Measurements from ENCODE around the gene OR10K1. TPM values are rescaled to one million over a fixed set of nuclear protein-coding genes. Genes with fewer than 3 reads are reported as not detected.

Gene OR10K1, protein sequence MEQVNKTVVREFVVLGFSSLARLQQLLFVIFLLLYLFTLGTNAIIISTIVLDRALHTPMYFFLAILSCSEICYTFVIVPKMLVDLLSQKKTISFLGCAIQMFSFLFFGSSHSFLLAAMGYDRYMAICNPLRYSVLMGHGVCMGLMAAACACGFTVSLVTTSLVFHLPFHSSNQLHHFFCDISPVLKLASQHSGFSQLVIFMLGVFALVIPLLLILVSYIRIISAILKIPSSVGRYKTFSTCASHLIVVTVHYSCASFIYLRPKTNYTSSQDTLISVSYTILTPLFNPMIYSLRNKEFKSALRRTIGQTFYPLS
- total RNA-seq (not detected in 2 replicates), polyA plus RNA-seq (not detected in 2 replicates)

DNA sequence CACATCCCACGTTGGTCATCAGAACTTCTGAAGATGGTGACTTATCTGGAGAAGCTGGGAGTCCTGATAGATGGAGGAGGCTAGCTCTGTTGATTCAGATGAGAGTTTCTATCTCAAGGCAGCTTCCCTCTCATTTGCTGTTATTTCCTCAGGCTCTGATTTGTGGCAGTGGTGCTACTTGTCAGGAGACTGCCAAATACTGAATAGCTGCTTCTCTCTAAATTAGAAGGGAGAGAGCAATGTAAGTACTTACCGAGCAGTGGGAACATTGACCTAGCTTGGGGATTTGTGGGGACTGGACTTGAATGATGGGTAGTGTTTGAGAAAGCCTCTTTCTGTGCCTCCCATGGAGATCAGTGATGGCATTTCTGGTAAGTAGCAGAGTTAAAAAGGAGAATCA is at the start of gene OR10K1:
Gene OR10K1, plus strand, starts transcription at position 301 of the 400 bp plus-strand sequence. CDS start 3,728 bp downstream, outside the sequence.
- H3K4me1 ChIP-seq (ENCODE audit: low read depth) = no peaks in the 10 kb centered on the region
- TF ChIP-seq, protein P1, sequence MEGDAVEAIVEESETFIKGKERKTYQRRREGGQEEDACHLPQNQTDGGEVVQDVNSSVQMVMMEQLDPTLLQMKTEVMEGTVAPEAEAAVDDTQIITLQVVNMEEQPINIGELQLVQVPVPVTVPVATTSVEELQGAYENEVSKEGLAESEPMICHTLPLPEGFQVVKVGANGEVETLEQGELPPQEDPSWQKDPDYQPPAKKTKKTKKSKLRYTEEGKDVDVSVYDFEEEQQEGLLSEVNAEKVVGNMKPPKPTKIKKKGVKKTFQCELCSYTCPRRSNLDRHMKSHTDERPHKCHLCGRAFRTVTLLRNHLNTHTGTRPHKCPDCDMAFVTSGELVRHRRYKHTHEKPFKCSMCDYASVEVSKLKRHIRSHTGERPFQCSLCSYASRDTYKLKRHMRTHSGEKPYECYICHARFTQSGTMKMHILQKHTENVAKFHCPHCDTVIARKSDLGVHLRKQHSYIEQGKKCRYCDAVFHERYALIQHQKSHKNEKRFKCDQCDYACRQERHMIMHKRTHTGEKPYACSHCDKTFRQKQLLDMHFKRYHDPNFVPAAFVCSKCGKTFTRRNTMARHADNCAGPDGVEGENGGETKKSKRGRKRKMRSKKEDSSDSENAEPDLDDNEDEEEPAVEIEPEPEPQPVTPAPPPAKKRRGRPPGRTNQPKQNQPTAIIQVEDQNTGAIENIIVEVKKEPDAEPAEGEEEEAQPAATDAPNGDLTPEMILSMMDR (IDR thresholded peaks at IDR 0.05; ENCODE audit: low read depth, low read length) = no peak
- no peaks in the 10 kb centered on the region for H3K9me3 ChIP-seq (ENCODE audit: low read depth)
- H3K27me3 ChIP-seq = no peaks in the 10 kb centered on the region
- H3K4me3 ChIP-seq = no peak within 1 kb of the TSS
- DNase-seq (ENCODE audit: low read depth in 1 of 2, low spot score in 1 of 2) = no peak
- H3K27ac ChIP-seq = no peak within 1 kb of the TSS
- no peaks in the 10 kb centered on the region for H3K36me3 ChIP-seq

DNA sequence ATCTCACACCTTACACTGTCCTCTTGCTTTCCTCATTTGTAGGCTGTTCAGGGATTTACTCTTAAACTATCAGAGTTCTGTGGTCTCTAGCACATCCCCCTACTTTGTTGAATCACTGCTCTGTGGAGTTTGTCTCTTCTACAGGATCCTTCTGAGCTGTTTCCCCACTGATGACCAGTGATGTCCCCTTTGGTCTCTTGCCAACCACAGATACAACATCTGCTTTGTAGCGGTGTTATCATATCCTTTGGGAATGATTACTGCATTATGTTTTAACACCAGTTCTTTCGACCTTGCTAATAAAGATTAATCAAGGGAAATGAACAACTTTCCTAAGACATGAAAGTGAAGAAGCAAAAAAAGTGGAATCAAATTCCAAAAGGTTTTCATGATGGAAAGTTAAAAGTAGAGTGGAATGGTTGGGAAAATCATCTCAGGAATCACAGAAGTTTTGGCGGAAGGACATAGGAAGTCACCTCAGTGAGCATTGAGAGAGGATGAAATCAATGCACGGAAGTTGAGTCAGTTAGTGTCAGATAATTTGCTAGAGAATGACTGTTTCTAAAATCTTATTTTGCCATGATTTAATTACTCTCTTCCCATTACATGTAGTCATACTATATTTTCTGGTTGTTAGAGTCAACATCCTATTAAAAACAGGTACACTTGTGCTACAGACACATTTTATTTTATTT is 46.8 kb upstream of the OR10K1 start:
- no peaks in the 10 kb centered on the region for H3K4me1 ChIP-seq (ENCODE audit: low read depth)
- no peak overlapping the region for H3K27ac ChIP-seq
- no peaks in the 10 kb centered on the region for H3K36me3 ChIP-seq
- DNase-seq (ENCODE audit: low read depth in 1 of 2, low spot score in 1 of 2) = no peak
- TF ChIP-seq, protein P1 (IDR thresholded peaks at IDR 0.05; ENCODE audit: low read depth, low read length) = no peak
- no peaks in the 10 kb centered on the region for H3K27me3 ChIP-seq
- no peak overlapping the region for H3K4me3 ChIP-seq
- H3K9me3 ChIP-seq (ENCODE audit: low read depth) = no peaks in the 10 kb centered on the region

DNA sequence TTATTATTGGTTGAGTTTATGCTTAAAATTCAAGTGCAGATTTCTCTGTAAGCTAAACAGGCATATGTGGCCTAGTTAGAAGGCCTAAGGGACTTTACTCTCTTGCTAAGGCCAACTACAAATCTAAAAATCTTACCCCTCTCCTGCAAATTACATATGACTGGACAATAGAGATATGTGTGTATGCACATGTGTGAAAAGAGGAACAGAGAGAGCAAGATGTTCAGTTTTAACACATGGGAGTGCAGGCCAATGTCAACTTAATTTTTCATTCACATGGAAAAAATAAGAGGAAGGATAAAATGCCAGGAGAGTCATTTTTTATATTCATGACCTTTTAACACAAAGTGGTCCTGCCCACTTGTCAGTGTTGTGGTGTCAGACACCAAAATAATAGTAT is 44.0 kb upstream of the OR10K1 start:
- Histone ChIP-seq H3K4me3 (no peak overlapping the region), H3K4me1 (ENCODE audit: low read depth) (no peaks in the 10 kb centered on the region), H3K27me3 (no peaks in the 10 kb centered on the region), H3K9me3 (ENCODE audit: low read depth) (no peaks in the 10 kb centered on the region), H3K36me3 (no peaks in the 10 kb centered on the region), H3K27ac (no peak overlapping the region)
- TF ChIP-seq, protein P1 (IDR thresholded peaks at IDR 0.05; ENCODE audit: low read depth, low read length) = no peak
- no peak for DNase-seq (ENCODE audit: low read depth in 1 of 2, low spot score in 1 of 2)

DNA sequence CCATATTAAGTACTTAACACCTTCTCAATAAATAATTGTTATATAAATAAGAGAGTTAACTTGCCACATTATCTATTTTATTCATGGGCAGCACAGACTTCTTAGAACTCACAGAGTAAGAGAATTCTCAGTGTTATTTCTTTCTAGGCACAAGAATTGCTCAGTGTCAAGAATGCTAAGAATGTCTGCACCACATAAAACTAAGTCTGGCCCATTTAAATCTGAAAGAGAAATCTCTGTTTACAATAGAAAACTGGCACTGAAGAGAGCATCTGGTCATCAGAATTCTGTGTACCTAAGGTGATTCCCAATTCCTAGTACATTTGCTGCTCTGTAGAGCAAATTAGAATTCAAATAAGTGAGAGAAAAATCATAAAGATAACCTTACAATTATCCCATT is 39.4 kb upstream of the OR10K1 start:
- H3K27ac ChIP-seq = no peak overlapping the region
- TF ChIP-seq, protein P1 (IDR thresholded peaks at IDR 0.05; ENCODE audit: low read depth, low read length) = no peak
- DNase-seq (ENCODE audit: low read depth in 1 of 2, low spot score in 1 of 2) = no peak
- no peaks in the 10 kb centered on the region for H3K4me1 ChIP-seq (ENCODE audit: low read depth)
- H3K36me3 ChIP-seq = no peaks in the 10 kb centered on the region
- no peaks in the 10 kb centered on the region for H3K9me3 ChIP-seq (ENCODE audit: low read depth)
- H3K27me3 ChIP-seq = no peaks in the 10 kb centered on the region
- no peak overlapping the region for H3K4me3 ChIP-seq

DNA sequence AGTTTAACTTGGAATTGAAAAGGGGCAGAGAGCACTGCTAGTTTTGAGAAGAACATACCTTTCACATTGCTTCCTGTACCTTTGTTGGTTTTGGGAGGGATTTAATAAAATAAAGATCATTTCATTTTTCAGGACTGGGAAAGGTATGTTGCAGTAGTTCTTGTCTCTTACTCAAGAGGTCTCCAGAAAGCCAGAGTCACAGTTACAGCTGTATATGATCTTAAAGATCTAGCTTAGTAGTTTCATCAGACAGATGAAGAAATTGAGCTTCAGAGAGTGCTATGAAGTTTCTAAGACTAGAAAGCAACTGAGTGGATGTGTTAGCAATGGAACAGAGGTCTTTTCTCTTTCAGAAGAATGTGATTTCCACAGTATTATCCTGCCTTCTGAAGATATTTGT is 36.6 kb upstream of the OR10K1 start:
- H3K4me3 ChIP-seq = no peak overlapping the region
- TF ChIP-seq, protein P1 (IDR thresholded peaks at IDR 0.05; ENCODE audit: low read depth, low read length) = no peak
- no peaks in the 10 kb centered on the region for H3K4me1 ChIP-seq (ENCODE audit: low read depth)
- H3K9me3 ChIP-seq (ENCODE audit: low read depth) = no peaks in the 10 kb centered on the region
- no peak for DNase-seq (ENCODE audit: low read depth in 1 of 2, low spot score in 1 of 2)
- no peak overlapping the region for H3K27ac ChIP-seq
- no peaks in the 10 kb centered on the region for H3K27me3 ChIP-seq
- no peaks in the 10 kb centered on the region for H3K36me3 ChIP-seq

Data from cardiac muscle cell (in vitro differentiated cells and primary cell).